Fibroblast of skin of back (primary cell): Measurements from ENCODE around the gene FHIT.

Source experiments
- DNase-seq: peaks from one replicate; pipeline ENCODE4 v3.0.0-alpha.2; 2013

Gene FHIT

GRCh38 chr3:60142009-60142408, 1109.2 kb downstream of the FHIT start:
- DNase-seq: no peak

- no peak for DNase-seq
These were observed 1111.1 kb downstream of the FHIT start for GRCh38 chr3:60140160-60140559.

DNA sequence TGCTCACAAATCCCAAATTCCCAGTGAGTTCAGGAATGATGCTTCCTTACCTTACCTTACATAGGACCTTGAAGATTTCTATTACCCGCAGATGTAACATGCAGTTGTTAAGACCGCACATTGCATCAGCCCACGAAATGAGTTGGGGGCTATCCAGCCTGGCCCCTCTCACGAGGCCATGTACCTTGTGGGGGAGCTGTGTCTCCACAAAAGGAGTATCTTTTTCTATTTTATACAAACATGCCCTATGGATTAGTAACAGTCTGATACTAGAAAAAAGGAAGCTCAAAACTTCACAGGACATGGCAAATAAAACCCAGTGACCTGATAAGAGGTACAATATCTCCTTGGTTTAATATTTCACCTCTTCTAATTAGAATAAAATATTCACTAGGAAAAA, 1114.7 kb downstream of the FHIT start:
- DNase-seq: no peak

GRCh38 chr3:60135474-60135873, 1115.8 kb downstream of the FHIT start:
- no peak for DNase-seq

GRCh38 chr3:60133269-60134162, 1117.7 kb downstream of the FHIT start:
- DNase-seq: no peak

GRCh38 chr3:60131618-60132017, 1119.6 kb downstream of the FHIT start:
- no peak for DNase-seq

GRCh38 chr3:60126511-60127304, 1124.5 kb downstream of the FHIT start:
- no peak for DNase-seq

DNA sequence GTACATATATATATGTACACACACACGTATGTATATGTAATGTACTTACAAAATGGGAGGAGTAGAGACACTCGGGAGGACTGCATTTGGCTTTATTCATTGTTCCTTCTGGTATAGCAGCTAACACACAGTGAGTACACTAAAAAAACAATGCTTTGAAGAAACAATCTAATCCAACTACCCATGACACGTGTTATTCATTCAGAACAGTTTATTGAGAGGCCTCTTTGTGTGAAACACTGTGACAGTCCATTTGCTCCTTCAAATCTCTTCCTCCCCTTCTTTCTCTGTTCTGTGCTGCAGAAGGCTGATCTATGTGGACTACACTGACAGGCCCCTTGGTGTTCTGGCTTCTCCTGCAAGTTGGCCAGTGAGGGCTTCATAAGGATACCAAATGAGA, 1125.6 kb downstream of the FHIT start:
- no peak for DNase-seq

DNA sequence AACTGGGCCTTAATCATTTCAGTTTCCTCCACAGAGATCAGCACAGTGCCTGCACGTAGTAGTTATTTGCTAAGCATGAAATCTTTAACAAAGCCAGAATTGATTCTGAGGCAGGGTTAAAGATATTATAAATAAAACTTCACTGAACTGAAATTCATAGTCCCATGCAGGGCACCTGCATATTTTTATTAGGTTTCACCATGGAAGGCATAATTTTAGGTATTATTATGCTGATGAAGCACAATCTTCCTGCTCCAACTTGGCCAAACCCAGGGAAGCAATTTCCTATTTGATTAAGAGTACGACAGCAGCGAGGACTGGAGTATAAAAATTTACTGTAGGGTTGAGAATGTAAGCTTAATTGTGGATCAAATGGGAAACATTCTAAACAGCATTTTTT, 1131.0 kb downstream of the FHIT start:
- DNase-seq: no peak

- no peak for DNase-seq
These were observed 1137.1 kb downstream of the FHIT start for GRCh38 chr3:60114191-60114590.

DNA sequence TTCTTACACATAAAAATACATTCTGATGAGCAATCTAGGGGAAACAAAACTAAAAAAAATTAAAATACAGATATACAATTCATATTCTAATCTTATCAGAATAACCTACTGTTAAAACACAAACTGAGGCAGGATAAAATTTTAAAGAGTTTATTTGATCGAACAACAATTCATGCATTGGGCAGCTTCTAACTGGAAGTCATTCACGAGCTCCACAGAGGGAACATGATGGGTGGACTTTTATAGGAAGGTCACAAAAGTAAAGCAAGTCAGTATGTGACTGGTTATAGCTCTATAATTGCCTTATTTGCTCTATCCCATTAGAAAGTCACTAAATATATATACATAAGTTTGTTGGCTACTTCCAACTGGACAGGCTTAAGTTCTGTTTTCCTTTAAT, 1144.0 kb downstream of the FHIT start:
- DNase-seq: no peak

DNA sequence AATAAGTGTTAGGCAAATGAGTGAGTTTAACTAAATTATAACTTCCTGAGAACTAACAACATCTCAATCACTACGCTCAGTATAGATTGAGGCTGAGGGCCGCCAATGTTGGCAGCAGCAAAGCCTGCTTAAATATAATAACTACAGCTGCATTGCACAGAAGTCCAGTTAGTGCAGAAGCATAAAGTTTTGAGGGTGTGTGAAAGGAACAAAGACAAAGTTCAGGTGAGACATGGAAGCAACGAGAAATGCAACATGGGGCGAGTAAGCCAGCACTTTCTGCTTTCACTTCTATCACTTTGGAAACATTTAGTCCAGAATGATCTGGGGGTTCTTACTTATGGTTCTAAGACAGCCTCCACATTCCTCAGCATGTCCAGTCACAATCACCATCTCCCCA, 1149.1 kb downstream of the FHIT start:
- DNase-seq: no peak

DNA sequence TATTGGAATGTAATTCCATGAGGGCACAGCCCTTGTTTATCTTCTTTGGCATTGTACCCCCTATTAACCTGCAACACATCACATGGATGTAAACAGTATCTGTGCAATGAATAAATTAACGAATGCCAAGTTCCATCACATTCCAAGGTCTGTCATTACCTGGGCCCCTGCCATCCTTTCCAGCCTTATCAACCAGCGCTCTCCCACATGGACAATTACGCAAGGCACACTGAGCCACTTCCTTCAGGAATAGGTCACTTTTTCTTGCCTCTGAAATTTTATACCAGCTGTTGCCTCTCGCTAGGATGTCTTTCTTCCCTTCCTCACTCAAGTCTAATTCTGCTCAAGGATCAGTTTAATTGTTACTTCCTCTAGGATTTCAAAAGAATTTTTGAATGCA, 1149.6 kb downstream of the FHIT start:
- no peak for DNase-seq

DNA sequence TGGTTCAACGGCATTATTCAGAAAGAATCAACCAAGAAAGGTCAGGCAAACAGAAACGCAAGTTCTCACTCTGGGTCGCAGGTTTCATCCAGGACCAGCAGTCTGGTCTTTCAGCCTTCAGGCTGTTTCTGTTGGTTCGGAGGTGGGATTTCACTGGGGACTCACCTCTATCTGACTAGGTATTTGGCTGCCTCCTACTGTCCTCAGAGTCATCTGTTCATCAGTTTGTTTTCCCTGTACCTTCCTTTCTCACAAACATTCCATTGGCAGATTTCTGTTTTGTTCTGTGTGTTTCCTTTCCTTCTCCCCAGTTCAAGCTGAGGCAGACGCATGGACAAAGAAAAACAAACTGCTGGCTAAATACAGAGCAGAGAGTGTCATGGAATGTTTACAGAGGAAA, 1154.8 kb downstream of the FHIT start:
- peak; percentile 10 for DNase-seq

DNA sequence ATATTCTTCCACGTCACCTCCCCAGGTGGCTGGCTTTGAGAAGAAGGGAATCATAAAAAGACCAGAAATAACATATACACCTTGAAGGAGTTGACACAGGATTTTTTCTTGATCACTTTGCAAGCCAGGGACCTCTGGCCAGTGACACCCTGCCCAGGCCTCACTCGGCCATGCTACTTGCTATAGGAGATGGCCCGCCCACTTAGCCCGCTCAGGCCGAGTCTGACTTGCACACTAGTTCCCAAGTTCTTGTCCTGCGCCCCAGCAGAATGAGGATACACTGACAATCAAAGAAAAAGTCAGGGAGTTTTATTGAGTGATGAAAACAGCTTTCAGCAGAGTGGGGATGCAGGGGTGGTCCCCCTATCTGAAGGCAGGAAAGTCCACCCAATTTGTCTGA, 1155.3 kb downstream of the FHIT start:
- DNase-seq: no peak

GRCh38 chr3:60095516-60095915, 1155.7 kb downstream of the FHIT start:
- no peak for DNase-seq

DNA sequence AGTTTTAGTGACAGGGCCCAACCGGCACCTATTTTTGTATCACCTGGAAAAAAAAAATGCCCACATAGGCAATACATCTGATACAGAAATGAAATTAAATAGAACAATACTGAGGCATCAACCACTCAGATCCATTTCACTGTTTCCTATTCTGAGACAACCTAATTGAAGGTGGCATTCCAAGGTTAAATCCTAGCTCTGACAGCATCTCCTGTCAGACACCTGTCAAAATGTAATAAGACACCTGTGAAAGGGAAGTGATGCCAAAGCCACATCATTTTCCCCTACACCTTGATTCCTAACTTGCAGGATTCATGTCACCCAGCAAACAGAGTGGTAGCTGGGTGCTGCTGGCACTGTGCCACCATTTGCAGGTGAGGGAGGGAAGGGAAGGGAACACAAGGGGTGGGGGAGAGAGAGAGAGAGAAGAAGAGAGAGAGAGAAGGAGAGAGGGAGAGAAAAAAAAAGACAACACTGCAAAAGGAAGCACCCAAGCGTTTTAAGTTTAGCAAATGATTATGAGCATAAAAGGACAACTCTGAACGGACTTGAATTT, 1156.8 kb downstream of the FHIT start:
- no peak for DNase-seq

- no peak for DNase-seq
These were observed 1160.7 kb downstream of the FHIT start for GRCh38 chr3:60090548-60090947.

GRCh38 chr3:60086811-60087210, 1164.4 kb downstream of the FHIT start:
- peak; percentile 76 for DNase-seq

- DNase-seq: no peak
These were observed 1165.6 kb downstream of the FHIT start for GRCh38 chr3:60085649-60086048.

DNA sequence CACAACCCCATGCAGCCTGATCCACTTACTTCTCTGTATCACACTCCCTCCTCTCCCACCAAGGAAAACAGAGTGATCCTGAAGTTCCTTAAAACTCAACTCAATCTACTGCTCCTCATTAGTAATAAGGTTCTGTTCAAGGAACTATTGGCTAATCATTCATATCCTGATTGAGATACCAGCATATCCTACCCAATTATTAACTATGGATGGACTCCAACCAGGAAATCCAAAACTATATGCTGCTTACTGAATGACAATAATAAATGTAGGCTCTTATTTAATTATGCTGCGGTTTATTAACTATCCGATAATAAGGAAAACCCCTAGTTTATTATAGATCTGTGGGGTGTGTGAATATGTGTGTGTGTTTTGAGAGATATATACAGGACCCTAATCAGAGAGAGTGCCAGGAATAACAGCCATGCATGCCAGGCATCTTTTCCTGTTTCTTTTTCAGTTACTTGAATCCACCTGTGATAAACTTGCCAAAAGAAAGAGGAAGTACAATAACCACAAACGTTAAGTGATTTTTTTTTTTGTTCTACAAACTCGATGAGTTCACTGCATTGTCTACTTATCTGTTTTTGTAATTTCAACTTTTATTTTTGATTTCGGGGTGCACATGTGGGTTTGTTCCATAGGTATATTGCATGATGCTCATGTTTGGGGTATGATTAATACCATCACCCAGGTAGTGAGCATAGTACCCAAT, 1169.7 kb downstream of the FHIT start:
- no peak for DNase-seq

GRCh38 chr3:60080648-60081047, 1170.6 kb downstream of the FHIT start:
- no peak for DNase-seq

DNA sequence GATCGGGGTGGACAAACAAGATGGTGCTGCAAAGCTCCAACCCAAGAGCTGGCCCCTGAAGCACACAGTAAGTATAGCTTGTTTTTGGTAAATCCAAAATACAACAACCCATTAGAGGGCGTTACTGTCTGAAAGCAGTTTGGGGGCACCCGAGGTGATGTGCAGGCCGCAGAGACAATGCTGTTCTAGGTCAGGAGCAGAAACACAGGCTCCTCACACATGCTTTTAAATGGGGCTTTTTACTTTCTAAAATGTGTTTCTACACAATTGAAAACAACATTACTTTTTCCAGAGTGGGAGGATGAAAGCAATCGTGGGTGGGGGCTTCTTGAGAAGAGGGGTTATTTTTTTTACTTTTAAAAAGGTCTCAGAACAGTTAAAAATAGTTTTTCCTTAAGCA, 1172.2 kb downstream of the FHIT start:
- no peak for DNase-seq
